Fibroblast of peridontal ligament (primary cell): ENCODE data around the gene SUPT5H.

Experiments
- DNase-seq: peaks from one replicate; pipeline ENCODE4 v3.0.0-alpha.2; 2010; ENCODE audit errors: extremely low read depth

Gene SUPT5H

DNA sequence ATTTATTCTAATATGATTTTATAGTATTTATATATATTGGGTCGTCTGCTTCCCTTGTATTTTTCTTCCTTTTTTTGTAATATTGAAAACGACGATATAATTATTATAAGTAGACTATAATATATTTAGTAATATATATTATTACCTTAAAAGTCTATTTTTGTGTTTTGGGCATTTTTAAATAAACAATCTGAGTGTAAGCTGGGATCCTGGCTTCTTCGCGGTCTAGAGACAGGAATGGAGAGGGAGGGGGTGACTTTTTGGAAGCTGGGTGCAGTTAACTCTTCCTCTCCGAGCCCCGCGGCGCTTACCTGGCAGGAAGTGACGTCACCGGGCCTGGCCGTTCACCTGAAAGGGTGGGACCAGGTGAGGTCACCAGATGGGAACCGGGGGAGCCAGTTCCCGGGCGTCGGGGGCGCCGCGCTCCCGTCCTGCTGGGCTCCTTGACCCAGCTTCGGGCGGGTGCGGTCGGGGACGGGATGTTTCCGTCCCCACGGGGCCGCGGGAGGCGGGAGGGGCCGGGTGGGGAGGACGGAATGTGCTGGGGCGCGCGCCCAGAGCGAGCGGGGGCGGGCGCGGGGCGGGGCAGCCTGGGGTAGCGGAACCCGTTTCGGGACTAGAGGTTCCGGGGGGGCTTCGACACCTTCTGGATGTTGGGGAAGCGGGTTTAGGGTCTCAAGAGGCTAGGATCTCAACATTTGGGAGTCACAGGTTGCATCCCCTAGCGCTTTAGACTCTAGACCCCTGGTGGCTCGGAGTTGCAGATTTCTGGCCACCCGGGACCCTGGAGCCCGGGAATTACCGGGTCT is 36.0 kb upstream of the SUPT5H start:
- DNase-seq: no peak

DNA sequence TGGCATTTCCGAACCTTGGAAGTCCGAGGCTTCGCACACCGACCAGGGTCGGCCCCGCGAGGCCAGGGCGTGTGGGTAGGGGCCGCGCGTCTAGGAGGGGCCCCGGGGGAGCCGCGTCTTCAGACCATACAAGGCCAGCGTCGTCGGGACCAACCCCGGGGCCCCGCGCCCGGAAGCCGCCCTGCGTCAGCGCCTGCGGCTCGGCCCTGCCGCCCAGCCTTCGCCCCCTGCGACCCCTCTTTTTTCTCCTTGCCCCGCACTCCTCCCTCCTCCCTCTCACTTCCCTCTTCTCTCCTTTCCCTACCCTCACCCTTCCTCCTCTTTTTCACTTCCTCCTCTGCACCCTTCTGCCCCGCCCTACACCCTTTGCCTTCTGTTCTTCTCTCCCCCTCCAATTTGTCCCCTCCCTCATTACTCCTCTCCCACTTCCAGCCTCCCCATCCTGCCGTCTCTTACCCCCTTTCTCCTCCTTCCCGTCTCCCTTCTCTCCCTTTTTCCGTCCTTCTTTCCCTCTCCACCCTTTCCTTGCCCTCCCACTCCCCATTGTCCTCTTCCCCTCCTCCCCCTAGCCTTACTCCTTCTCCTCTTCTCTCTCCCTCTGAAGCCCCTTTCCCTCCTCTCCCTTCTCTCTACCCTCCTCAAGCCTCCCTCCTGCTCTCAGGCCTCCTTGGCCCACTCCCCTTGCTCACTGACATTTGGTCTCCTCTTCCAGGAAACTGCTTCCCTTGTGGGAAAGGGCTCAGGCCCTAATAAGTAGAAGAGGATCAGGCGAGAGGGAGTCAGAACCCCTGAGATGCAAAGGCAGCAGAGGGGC is 35.2 kb upstream of the SUPT5H start:
- peak; percentile 62 for DNase-seq

DNA sequence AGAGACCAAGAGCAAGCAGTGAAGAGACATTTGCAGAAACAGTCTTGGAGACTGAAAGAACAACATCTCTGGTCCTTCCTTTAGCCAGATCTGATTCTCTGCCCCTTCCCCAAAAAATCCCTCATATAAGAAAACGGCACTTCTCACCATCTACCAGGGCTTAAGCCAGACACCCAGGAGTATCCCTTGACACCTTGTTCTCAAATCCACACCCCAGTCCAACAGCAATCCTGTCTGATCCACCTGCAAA is 34.6 kb upstream of the SUPT5H start:
- DNase-seq: no peak

DNA sequence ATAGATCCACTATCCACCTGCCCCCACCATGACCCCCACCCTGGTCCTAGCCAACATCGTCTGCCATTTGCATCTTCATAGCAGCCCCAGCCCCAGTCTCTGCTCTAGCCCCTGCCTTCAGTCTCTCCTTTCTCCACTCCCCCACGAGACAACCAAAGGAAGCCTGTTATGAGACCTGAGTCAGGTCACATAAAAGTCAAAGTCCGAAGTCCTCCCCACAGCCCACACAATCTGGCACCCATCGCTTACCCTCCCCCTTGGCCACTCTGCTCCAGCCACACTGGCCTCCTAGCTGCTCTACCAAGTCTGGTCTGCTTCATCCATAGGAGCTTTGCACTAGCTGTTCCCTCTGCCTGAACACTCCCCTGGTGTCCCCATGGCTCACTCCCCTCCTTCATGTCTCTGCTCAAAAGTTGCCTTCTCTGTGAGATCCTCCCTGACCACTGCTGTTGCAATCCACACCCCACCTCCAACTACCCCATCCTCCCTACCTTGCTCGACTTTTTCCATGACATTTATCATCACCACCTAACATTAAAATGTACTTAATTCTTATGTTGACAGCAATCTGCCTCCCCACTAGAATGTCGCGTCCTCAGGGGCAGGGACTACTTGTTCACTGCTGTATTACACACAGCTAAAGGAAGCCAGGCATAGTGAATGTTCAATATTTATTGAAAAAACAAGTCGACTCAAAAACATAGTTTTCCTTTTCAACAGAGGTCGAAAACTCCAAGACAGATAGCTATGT is 34.1 kb upstream of the SUPT5H start:
- DNase-seq: peak; percentile 63

DNA sequence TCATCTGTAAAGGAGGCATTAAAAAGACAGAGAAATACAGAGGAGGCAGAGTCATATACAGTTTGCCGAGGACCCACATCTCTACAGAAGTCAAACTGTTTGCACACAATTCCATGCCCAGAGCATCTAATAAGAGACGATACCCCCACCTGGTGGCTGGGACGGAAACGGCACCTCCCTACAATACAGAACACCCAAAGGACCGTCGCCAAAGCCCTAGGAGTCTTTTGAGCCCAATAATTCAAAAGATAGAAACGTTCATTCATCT is 33.6 kb upstream of the SUPT5H start:
- DNase-seq: peak; percentile 96

DNA sequence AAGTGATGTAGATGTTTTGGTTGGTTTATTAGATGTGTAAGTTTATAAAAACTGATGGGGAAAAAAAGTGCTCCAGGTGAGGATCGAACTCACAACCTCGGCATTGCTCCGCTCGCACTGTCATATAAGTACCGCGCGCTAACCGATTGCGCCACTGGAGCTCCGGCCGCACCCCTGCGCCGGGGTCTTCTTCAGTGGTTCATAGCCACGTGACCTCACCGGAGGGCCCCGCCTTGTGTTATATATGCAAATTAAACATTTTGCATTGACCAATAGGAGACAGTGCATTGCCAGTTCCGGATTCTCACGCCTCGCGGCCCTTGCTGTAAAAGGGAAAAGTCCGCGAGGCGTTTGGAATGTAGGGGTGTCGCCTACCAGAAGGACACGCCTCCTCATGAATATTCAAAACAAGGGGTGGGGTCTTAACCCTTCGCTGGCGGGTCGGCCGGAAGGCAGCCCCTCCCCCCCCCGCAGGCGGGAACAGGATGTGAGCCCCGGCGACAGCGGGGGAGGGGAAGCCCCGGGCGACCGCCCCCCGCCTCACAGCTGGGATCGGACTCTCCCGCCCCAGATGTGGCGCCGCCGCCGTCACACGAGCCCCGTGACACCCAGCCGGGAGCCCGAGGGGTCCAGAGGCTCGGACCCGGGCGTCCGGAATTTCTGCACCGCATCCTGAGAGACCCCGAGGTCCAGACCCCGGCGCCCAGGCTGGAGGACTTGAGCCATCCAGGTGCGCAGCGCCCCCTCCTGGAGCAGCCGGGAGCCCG is 33.1 kb upstream of the SUPT5H start, which contains the start of gene PLEKHG2:
Gene PLEKHG2 (plus strand): TSS at position 570 of the 767 bp plus-strand sequence. CDS start 1,418 bp downstream, outside the sequence.
- DNase-seq: peak; percentile 100

DNA sequence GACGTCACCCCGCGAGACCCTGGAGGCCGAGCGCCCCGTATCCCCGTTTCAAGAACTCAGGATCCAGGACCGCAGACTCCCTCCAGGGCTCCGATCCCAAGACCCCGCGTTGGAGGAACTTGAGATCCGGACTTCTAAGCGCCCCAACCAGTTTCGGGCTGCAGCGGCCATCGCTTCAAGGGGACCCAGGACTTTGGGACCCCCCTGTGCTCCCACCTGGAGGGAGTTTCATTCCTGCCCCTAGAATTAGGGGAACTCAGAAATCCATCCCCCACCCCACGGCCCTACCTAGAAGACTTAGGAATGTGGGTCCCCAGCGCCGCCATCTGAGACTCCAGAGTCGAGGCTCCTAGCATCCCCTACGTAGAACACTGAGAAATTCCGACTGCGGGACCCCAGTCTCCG is 32.5 kb upstream of the SUPT5H start:
- DNase-seq: no peak

DNA sequence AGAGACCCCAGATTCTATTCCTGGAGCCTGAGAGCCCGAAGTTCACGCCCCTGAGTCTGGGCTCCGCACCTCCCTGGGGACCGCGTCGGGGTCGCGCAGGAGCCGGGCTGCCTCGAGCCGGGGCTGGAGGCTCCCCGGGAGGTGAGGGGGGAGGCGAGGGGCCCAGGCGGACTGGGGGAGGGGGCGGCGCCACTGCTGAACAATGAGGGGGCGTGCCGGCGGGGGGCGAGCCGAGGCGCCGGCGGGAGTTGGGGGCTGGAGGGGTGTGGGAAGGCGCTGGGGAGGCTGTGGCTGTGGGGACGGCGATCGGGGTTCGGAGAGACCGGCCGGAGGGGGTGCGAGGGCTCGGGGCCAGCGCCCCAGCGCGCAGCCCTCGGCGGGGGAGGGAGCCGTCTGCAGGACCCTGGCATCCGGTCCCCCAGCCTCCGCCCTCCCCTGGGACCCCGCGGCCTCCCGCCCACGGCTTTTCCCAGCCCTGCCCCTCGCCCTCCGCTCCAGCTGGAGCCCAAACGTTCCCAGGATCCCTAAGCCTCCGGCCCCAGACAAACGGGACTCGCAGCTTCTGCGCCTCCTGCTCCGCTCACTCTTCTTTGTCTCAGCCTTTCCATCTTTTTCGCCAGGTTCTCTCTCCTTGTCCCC is 32.0 kb upstream of the SUPT5H start:
- DNase-seq: peak; percentile 47

DNA sequence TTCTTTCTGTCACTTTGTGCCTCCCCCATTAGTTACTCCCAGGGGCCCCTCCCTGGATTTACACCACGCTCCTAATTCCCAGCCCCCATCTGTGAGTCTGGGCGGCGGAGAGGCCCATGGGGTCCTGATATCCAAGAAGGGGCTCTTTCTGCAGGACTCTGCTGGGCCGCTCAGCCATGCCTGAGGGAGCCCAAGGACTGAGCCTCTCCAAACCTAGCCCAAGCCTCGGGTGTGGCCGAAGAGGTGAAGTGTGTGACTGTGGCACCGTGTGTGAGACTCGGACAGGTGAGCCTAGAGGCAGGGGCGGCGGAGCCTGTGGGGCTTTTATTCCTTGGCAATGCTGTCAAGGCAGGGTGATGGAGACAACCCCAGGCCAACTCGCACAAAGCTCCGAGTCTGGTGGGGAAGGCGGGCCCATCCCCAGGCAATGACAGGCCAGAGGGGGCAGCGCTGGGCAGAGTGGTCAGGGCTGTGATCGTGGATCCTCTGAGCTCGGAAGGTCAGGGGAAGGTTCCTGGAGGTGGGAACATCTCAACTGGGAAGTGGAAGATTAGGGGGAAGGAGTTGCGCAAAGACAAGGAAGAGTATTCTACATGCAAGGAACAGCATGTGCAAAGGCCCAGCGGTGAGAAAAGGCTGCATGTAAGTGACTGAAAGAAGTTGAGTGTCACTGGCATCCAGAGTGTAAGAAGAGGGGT is 31.3 kb upstream of the SUPT5H start:
- no peak for DNase-seq

DNA sequence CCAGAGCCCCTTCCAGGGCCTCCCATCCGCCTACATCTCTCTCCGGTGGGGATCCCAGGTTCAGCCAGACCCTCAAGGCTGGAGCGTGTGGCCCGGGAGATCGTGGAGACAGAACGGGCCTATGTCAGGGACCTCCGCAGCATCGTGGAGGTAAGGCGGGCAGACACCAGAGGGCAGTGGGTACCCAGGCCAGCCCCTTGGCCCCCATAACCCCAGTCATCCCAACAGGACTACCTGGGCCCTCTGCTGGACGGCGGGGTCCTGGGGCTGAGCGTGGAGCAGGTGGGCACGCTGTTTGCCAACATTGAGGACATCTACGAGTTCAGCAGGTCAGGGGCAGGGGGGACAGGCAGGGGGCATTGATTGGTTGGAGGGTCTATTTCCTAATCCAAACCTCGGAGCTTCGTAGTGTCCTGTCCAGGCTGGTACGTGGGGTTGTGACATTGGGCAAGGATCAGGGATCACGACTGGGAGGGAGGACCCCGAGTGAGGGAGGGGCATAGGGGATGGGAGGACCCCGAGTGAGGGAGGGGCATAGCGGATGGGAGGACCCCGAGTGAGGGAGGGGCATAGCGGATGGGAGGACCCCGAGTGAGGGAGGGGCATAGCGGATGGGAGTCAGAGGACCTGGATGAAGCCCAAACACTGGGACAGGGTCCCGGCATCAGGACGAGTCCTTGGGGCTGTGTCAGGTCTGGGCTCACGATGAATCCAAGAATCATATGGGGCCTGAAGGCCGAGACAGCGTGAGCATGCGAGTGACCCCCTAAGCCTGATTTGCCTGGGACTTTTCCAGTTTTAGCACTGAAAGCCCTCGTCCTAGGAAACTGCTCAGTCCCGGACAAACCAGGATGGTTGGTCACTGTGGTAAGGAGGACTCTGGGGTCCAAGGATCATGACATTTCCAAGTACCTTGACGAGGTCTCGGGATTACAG is 30.0 kb upstream of the SUPT5H start:
- DNase-seq: no peak

DNA sequence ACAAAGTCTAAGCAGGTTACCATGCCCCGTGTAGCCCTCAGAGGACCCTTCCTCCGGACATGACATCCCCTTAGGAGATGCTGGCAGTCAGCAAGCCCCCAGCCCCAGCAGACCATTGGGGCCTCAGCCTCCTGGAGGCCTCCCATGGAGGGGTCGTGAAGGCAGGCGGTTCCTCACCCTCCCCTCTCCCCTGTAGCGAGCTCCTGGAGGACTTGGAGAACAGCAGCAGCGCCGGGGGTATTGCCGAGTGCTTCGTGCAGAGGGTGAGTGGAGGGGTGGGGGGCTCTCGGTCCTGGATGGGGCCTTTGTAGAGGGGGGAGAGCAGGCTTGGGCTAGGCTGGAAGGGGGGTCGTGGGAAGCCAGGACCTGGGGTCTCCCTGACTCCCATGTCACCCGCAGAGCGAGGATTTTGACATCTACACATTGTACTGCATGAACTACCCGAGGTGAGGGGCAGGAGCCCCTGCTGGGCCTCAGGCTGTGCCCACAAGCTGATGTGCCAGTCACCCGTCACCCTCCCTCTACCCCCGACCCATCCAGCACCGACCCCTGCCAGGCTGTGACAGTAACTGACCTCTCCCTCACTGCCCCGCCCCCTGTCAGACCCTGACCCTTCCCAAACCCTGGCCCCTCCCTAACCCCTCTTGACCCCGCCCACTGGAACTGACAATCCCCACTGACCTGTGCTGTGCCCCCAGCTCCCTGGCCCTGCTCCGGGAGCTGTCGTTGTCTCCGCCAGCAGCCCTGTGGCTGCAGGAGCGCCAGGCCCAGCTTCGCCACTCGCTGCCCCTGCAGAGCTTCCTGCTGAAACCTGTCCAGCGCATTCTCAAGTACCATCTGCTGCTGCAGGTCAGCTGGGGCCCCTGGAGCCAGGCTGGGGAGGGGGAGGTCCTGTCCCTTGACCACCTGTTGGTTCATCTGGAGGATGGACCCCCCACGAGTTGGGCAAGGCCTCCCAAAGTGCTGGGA is 28.9 kb upstream of the SUPT5H start:
- no peak for DNase-seq

DNA sequence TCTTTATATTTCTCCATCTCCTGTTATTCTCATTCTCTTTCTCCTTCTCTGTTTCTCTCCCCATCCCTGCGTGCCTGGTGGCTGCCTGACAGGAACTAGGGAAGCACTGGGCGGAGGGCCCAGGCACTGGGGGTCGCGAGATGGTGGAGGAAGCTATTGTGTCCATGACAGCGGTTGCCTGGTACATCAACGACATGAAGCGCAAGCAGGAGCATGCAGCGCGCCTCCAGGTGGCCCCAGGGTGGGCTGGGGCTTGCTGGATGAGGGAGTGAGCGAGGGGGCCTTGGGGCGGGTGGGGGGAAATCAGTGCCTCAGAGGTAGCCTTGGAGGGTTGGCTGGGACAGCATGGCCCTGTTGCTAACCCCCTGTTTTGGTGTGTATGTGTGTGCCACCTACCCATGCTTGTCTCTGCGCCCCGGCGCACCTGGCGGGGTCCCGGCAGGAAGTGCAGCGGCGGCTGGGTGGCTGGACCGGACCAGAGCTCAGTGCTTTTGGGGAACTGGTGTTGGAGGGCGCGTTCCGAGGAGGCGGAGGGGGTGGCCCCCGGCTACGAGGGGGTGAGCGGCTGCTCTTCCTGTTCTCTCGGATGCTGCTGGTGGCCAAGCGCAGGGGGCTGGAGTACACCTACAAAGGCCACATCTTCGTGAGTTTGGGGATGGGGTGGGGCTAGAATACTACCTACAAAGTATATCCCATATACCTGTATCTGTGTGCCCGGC is 27.8 kb upstream of the SUPT5H start:
- no peak for DNase-seq

DNA sequence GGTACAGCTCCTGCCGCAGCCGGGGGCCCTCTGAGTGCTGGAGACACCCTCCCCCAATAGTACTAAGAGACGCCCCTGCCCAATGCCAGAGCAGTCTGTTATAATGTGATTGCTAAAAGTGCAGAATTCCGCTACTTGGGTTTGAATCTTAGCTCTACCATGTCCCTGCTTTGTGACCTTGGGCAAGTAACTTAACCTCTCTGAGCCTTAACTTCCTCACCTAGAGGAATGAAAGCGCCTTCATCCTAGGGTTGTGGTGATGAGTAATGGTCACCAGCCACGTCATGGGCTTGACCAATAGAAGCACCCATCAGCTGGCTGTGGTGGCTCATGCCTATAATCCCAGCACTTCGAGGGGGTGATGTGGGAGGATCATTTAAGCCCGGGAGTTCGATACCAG is 26.4 kb upstream of the SUPT5H start:
- DNase-seq: no peak

DNA sequence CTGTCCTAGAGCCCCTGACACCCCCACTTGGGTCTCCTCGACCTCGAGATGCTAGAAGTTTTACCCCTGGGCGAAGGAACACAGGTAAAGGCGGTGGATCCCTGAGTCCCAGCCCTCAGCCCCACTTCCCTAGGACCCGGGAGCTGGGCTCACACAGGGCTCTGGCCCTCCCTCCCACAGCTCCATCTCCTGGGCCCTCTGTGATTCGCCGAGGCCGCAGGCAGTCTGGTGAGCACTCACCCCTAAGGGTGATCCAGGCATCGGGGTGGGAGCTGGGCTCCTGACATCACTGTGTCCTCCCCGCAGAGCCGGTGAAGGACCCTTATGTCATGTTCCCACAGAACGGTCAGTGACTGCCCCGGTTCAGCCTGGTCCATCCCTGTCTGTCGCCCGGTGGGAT is 24.6 kb upstream of the SUPT5H start:
- DNase-seq: no peak

DNA sequence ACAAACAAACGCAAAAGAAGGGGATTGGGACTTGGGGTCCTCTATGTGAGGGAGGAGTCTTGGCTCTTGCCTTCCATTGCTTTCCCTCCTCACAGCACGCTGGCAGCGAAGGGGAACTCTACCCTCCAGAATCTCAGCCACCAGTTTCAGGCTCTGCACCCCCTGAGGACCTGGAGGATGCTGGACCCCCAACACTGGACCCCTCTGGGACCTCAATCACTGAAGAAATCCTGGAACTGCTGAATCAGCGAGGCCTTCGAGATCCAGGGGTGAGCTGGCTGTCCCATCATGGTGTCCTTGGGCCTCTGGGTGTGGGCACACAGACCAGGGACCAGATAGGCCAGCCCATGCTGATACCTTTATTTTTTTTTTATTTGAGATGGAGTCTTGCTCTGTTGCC is 23.4 kb upstream of the SUPT5H start:
- no peak for DNase-seq

DNA sequence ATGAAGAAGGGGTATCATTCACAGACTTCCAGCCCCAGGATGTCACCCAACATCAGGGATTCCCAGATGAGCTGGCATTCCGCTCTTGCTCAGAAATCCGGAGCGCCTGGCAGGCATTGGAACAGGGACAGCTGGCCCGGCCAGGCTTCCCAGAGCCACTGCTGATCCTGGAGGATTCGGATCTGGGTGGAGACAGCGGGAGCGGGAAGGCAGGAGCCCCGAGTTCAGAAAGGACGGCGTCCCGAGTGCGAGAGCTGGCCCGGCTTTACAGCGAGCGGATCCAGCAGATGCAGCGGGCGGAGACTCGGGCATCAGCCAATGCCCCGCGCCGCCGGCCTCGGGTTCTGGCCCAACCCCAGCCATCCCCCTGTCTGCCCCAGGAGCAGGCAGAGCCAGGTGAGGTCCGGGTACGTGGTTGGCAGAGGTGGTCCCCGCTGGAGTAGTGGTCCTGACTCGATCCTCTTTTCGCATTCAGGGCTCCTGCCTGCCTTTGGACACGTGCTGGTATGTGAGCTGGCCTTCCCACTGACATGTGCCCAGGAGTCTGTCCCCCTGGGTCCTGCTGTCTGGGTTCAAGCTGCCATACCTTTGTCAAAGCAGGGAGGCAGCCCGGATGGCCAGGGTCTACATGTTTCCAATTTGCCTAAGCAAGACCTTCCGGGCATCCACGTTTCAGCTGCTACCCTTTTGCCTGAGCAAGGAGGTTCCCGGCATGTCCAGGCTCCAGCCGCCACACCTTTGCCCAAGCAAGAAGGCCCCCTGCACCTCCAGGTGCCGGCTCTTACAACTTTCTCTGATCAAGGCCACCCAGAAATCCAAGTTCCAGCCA is 21.9 kb upstream of the SUPT5H start:
- DNase-seq: no peak

DNA sequence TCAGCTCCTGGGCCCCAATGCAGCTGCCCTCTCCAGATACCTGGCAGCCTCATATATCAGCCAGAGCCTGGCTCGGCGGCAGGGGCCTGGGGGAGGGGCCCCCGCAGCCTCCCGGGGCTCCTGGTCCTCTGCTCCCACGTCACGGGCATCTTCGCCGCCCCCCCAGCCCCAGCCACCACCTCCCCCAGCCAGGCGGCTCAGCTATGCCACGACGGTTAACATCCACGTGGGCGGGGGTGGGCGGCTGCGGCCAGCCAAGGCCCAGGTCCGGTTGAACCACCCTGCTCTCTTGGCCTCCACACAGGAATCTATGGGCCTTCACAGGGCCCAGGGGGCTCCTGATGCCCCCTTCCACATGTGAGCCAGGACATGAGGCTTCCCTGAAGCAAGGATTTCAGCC is 20.4 kb upstream of the SUPT5H start:
- DNase-seq: no peak
